ENCODE results near the gene RPS18. TPM values are rescaled to one million over a fixed set of nuclear protein-coding genes. Genes with fewer than 3 reads are reported as not detected.
"Not testable (repeated sequence)": the region's sequence is repeated elsewhere in the genome, so short reads cannot be mapped to it uniquely, and the experiment has no call there.

Gene RPS18
- total RNA-seq, 1 donor from 2014 or later, result 1,687 TPM

DNA sequence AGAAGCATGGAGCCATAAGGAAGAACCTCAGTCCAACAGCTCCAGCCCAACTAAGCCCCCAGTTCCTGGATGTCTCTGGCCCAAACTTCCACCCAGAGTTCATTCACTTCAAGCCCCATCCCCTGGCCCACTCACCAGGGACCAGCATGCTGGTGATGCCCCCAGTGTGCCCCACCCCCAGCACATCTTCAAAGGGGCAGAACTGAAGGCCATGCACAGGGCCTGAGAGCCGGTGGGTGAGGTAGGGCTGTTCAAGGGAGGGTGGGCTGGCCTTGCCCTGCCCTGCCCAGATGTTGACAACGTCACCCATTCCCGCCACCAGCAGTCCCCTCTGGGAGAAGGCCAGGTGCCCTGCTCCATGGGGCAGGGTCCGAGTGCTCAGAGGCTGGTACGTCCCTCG lies 8.7 kb downstream of the RPS18 start:
- peaks cover 22% of the 10 kb centered on the region for H3K4me1 ChIP-seq
- intact Hi-C loops (cut with DNase I), result no loop called here
- no peaks in the 10 kb centered on the region for H3K9me3 ChIP-seq
- no peak overlapping the region for H3K27ac ChIP-seq
- H3K27me3 ChIP-seq, result no peaks in the 10 kb centered on the region
- TF ChIP-seq, protein P1, sequence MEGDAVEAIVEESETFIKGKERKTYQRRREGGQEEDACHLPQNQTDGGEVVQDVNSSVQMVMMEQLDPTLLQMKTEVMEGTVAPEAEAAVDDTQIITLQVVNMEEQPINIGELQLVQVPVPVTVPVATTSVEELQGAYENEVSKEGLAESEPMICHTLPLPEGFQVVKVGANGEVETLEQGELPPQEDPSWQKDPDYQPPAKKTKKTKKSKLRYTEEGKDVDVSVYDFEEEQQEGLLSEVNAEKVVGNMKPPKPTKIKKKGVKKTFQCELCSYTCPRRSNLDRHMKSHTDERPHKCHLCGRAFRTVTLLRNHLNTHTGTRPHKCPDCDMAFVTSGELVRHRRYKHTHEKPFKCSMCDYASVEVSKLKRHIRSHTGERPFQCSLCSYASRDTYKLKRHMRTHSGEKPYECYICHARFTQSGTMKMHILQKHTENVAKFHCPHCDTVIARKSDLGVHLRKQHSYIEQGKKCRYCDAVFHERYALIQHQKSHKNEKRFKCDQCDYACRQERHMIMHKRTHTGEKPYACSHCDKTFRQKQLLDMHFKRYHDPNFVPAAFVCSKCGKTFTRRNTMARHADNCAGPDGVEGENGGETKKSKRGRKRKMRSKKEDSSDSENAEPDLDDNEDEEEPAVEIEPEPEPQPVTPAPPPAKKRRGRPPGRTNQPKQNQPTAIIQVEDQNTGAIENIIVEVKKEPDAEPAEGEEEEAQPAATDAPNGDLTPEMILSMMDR (IDR thresholded peaks at IDR 0.05), result no peak
- H3K4me3 ChIP-seq, result no peak overlapping the region
- ATAC-seq (no peak), DNase-seq (no peak)
- peaks cover 44% of the 10 kb centered on the region for H3K36me3 ChIP-seq

DNA sequence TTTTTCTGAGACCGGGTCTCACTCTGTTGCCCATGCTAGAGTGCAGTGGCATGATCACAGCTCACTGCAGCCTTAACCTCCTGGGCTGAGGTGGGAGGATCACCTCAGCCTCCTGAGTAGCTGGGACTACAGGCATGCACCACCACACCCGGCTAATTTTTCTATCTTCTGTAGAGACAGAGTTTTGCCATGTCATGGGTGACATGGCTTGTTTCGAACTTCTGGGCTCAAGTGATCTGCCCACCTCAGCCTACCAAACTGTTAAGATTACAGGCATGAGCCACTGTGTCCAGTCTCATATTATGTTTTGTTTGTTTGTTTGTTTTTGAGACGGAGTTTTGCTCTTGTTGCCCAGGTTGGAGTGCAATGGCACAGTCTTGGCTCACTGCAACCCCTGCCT lies 13.3 kb downstream of the RPS18 start:
- H3K9me3 ChIP-seq; DNase-seq; ATAC-seq; H3K27ac ChIP-seq; H3K27me3 ChIP-seq; H3K4me3 ChIP-seq; intact Hi-C loops (cut with DNase I): not testable (repeated sequence)
- Histone ChIP-seq H3K36me3 (peaks cover 45% of the 10 kb centered on the region), H3K4me1 (peaks cover 16% of the 10 kb centered on the region)

DNA sequence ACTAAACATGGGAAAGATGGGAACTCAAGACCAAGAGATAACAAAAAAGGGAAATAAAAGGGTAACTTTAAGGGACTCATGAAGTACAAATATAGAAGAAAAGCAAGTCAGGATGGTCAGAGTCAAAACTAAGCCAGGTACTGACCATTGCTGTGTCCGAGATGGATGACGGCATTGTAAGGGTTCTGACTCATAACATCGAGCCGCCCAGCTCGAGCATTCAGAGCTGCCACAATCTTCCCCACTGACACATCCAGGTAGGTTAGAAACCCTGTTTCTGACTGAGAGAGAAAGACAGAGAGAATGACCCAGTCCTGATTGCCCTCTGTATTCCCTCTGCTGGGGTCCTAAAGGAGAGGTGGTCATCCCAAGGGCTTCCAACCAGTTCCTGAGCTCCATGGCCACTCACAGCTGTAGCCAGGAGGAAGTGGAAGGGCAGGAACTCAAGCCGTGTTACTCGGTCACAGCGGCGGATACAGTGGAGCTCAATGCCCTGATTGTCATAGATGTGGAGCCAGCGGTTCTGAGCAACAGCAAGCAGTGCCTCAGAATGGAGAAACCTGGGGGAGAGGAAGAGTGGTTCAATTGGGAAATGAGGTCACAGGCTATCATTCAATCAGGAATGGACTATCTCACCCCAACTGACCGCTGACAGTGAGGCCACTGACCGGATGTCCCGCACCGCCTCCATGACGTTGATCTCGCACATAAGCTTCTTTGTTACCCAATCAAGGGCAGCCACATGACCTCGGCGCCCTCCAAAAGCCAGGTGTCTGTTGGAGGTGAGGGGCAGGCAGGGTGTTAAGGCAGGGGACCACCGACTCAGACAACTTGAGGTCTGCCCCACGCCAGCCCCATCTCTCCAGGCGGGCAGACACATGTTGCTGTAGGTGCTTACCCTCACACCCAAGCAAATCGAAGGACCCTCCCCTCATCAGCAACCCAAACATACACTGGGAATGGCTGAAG lies 15.4 kb downstream of the RPS18 start:
- no peak for DNase-seq

DNA sequence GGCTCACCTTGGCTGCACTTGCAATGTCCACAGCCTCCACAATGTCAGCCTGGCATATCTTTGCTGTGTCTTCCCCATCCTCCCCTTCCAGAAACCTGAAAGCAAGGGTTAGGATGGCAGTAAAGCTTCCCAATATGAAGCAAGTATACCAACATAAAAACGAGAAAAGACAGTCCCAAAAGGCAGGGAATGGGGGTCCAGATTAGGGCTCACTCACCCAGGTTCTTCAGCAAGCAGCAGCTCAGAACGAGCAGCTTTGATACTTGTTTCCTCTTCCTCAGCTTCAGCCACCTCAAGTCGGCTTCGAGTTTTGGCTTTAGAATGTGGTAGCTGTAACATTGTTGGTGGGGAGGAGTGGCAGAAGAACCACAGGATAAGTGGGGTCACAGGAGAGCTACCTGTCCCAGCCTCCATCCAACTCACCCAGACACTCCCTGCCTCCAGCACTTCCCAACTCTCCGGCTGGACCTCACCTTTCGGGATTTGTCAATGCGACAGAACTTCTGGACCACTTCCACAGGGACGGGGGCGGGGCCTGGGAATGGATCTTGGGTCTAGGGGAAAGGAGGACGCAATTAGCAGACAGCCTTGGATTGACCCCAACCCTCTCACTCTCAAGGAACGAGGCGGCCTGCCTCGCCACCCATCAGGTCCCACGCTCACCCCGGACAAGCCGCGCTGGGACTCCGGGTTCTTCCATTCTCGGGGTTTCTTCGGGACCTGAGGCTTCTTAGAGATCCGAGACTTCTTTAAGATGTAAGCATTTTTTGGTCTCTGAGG lies 16.5 kb downstream of the RPS18 start:
- DNase-seq, result no peak
- H3K36me3 ChIP-seq, result peaks cover 61% of the 10 kb centered on the region
- TF ChIP-seq, protein P1 (IDR thresholded peaks at IDR 0.05), result no peak
- H3K4me1 ChIP-seq, result peaks cover 19% of the 10 kb centered on the region
- peak overlapping the region; percentile 89 for H3K4me3 ChIP-seq
- no peaks in the 10 kb centered on the region for H3K9me3 ChIP-seq
- peak overlapping the region; percentile 73 for H3K27ac ChIP-seq
- no peaks in the 10 kb centered on the region for H3K27me3 ChIP-seq
- intact Hi-C loops (cut with DNase I), result no loop called here
- ATAC-seq, result no peak

More for the DNA sequence above, 15.4 kb downstream of the RPS18 start:
- no peaks in the 10 kb centered on the region for H3K9me3 ChIP-seq
- no peak overlapping the region for H3K27ac ChIP-seq
- no peak overlapping the region for H3K4me3 ChIP-seq
- no peaks in the 10 kb centered on the region for H3K27me3 ChIP-seq
- ATAC-seq, result no peak
- intact Hi-C loops (cut with DNase I), result no loop called here
- TF ChIP-seq, protein P1 (IDR thresholded peaks at IDR 0.05), result no peak
- H3K4me1 ChIP-seq, result peaks cover 19% of the 10 kb centered on the region
- H3K36me3 ChIP-seq, result peaks cover 54% of the 10 kb centered on the region

DNA sequence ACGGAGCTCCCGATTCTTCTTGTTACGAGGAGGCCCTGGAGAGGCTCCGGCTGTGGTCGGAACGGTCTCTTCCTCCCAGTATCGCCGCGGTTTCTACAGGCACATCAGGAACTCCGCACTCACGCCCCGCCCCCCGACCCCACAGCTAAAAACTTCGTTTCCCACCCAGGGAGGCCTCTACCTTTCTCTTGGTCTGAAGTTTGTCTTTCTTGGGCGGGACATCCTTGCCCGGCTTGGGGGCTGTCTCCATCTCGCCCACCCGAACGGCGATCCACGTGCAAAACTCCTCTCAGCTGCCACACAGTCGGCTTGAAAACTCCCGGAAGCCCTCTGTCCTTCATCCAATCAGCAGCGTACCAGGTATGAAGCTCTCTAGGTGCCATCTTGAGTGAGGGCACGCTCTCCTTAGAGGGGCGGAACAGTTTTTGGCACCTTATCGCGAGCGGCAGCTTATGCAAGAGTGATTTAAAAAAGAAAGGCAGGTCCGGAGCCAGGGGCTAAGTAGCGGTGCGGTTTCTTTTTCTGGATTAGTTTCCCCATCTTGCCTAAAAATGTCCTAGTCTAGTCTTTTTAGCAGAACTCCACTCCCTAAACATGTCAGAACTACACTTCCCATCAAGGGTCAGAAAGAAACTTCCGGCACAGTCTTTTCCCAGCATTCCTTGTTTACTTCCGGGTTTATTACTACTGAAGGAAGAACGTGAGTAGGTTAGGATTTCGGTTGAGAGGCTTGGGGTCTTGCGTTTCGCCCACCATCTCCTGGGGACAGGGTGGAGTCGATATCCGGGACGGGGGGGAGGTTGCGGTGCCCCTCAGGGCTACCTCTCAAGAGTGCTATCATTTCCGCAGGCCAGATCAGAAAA lies 17.3 kb downstream of the RPS18 start, which contains the start of the genes PFDN6 and WDR46:
Gene PFDN6, plus strand, starts transcription at position 681 of the 863 bp plus-strand sequence. CDS start 256 bp downstream, outside the sequence.
Gene WDR46, minus strand, starts transcription at position 319 of the 863 bp plus-strand sequence. Its CDS starts 69 bp downstream, at position 250.
- ATAC-seq (peak; percentile 96), DNase-seq (peak; percentile 83)
- H3K4me1 ChIP-seq, result peaks cover 19% of the 10 kb centered on the region
- intact Hi-C loops (cut with DNase I), result no loop called here
- no peaks in the 10 kb centered on the region for H3K9me3 ChIP-seq
- peaks cover 59% of the 10 kb centered on the region for H3K36me3 ChIP-seq
- H3K27me3 ChIP-seq, result no peaks in the 10 kb centered on the region
- H3K27ac ChIP-seq, result peak within 1 kb of the TSS; percentile 73
- TF ChIP-seq, protein P1 (IDR thresholded peaks at IDR 0.05), result no peak
- peak within 1 kb of the TSS; percentile 89 for H3K4me3 ChIP-seq

All from upper lobe of right lung (tissue), 1 donor.